H9 (cell line): Measurements from ENCODE around the gene CALHM6. TPM values are rescaled to one million over a fixed set of nuclear protein-coding genes. Genes with fewer than 3 reads are reported as not detected.

Source experiments
- DNase-seq: peaks from one replicate; pipeline ENCODE4 v3.0.0-alpha.2; 2017
- H2AFZ ChIP-seq: one replicate; pipeline ENCODE4 v1.6.1; 2013; ENCODE audit warnings: mild to moderate bottlenecking, low read length, control low read depth, moderate library complexity
- H2AK5ac ChIP-seq: 2 replicates; pipeline ENCODE4 v1.6.1; 2013; ENCODE audit warnings: low read length, control low read depth, mixed read lengths; ENCODE audit not compliant: insufficient read length
- H2BK120ac ChIP-seq: one replicate; pipeline ENCODE4 v1.6.1; 2013; ENCODE audit warnings: low read depth, mild to moderate bottlenecking, low read length, control low read depth, inconsistent platforms; ENCODE audit not compliant: poor library complexity, severe bottlenecking
- H2BK12ac ChIP-seq: 2 replicates; pipeline ENCODE4 v1.6.1; 2013; ENCODE audit warnings: low read length, control low read depth, mixed read lengths, low read depth; ENCODE audit not compliant: insufficient read length
- H2BK15ac ChIP-seq: 2 replicates; pipeline ENCODE4 v1.6.1; 2013; ENCODE audit warnings: low read depth, low read length, control low read depth
- H2BK20ac ChIP-seq: one replicate; pipeline ENCODE4 v1.6.1; 2013; ENCODE audit warnings: low read depth, mild to moderate bottlenecking, low read length, control low read depth, inconsistent platforms; ENCODE audit not compliant: poor library complexity, severe bottlenecking
- H2BK5ac ChIP-seq: 2 replicates; pipeline ENCODE4 v1.6.1; 2013; ENCODE audit warnings: low read length, control low read depth, mixed read lengths; ENCODE audit not compliant: insufficient read length
- H3K14ac ChIP-seq: 2 replicates; pipeline ENCODE4 v1.6.1; 2013; ENCODE audit warnings: low read length, control low read depth; ENCODE audit not compliant: insufficient read depth
- H3K18ac ChIP-seq: 2 replicates; pipeline ENCODE4 v1.6.1; 2013; ENCODE audit warnings: low read depth, mild to moderate bottlenecking, mixed read lengths, low read length, control low read depth; ENCODE audit not compliant: insufficient read length
- H3K23ac ChIP-seq: 2 replicates; pipeline ENCODE4 v1.6.1; 2013; ENCODE audit warnings: low read length, control low read depth, mixed read lengths, low read depth; ENCODE audit not compliant: insufficient read length
- H3K23me2 ChIP-seq: 2 replicates; pipeline ENCODE4 v1.6.1; 2013; ENCODE audit warnings: low read depth, mild to moderate bottlenecking, mixed read lengths, low read length, control low read depth; ENCODE audit not compliant: insufficient read length, poor library complexity, severe bottlenecking
- H3K27ac ChIP-seq: 2 replicates; pipeline ENCODE4 v1.5.1; 2013; ENCODE audit warnings: low read length, control low read depth, mixed read lengths, low read depth; ENCODE audit not compliant: insufficient read length
- H3K27me3 ChIP-seq: 2 replicates; pipeline ENCODE4 v1.6.1; 2013; ENCODE audit warnings: low read length, control low read depth, inconsistent platforms; ENCODE audit not compliant: insufficient read depth
- H3K4ac ChIP-seq: 2 replicates; pipeline ENCODE4 v1.6.1; 2013; ENCODE audit warnings: low read depth, mild to moderate bottlenecking, control low read depth, inconsistent platforms, low read length, moderate library complexity
- H3K4me1 ChIP-seq: 2 replicates; pipeline ENCODE4 v1.6.1; 2013; ENCODE audit warnings: low read length, control low read depth, inconsistent platforms; ENCODE audit not compliant: insufficient read depth
- H3K4me2 ChIP-seq: 2 replicates; pipeline ENCODE4 v1.6.1; 2013; ENCODE audit warnings: low read length, control low read depth, mixed read lengths; ENCODE audit not compliant: insufficient read length, insufficient read depth
- H3K56ac ChIP-seq: 2 replicates; pipeline ENCODE4 v1.6.1; 2013; ENCODE audit warnings: low read depth, mild to moderate bottlenecking, mixed read lengths, low read length, control low read depth; ENCODE audit not compliant: insufficient read length
- H3K79me1 ChIP-seq: 2 replicates; pipeline ENCODE4 v1.6.1; 2013; ENCODE audit warnings: low read depth, mild to moderate bottlenecking, moderate library complexity, low read length, control low read depth, inconsistent platforms; ENCODE audit not compliant: insufficient read depth, poor library complexity, severe bottlenecking
- H3K79me2 ChIP-seq: 2 replicates; pipeline ENCODE4 v1.6.1; 2013; ENCODE audit warnings: low read length, control low read depth, inconsistent platforms; ENCODE audit not compliant: insufficient read depth
- H3K9ac ChIP-seq: 2 replicates; pipeline ENCODE4 v1.6.1; 2013; ENCODE audit warnings: low read length, control low read depth, mixed read lengths; ENCODE audit not compliant: insufficient read length; ENCODE audit errors: extremely low read depth
- H3K9me3 ChIP-seq: one replicate; pipeline ENCODE4 v1.6.1; 2013; ENCODE audit warnings: low read depth, low read length, inconsistent platforms; ENCODE audit not compliant: control insufficient read depth
- H3T11ph ChIP-seq: one replicate; pipeline ENCODE4 v1.6.1; 2013; ENCODE audit warnings: mild to moderate bottlenecking, low read length, control low read depth, inconsistent platforms
- H4K20me1 ChIP-seq: one replicate; pipeline ENCODE4 v1.6.1; 2013; ENCODE audit not compliant: control insufficient read depth, insufficient read length, insufficient read depth
- H4K5ac ChIP-seq: 2 replicates; pipeline ENCODE4 v1.6.1; 2013; ENCODE audit warnings: low read depth, mild to moderate bottlenecking, mixed read lengths, low read length, control low read depth; ENCODE audit not compliant: insufficient read length
- H4K8ac ChIP-seq: replicated peaks from 2 replicates; pipeline ENCODE4 v1.6.1; 2013; ENCODE audit warnings: low read length, control low read depth, mixed read lengths, low read depth; ENCODE audit not compliant: insufficient read length
- H4K91ac ChIP-seq: 2 replicates; pipeline ENCODE4 v1.6.1; 2013; ENCODE audit warnings: low read depth, mild to moderate bottlenecking, moderate library complexity, mixed read lengths, low read length, control low read depth; ENCODE audit not compliant: insufficient read length
- H3K27ac Mint-ChIP-seq, 3 experiments: 2 replicates in 2 of 3; 3 replicates in 1 of 3; pipeline ENCODE4 v1.8.0; 2020 to 2021; ENCODE audit warnings: mixed read lengths in 3 of 3, mild to moderate bottlenecking in 1 of 3, moderate library complexity in 1 of 3
- H3K27me3 Mint-ChIP-seq: 2 replicates; pipeline ENCODE4 v1.8.0; 2021; ENCODE audit warnings: low read depth, mild to moderate bottlenecking, moderate library complexity, mixed read lengths
- H3K36me3 Mint-ChIP-seq, 3 experiments: 2 replicates in 2 of 3; 3 replicates in 1 of 3; pipeline ENCODE4 v1.8.0; 2020 to 2021; ENCODE audit warnings: low read depth in 3 of 3, mixed read lengths in 3 of 3; ENCODE audit not compliant: insufficient read depth in 1 of 3
- H3K4me1 Mint-ChIP-seq, 2 experiments: 2 replicates each; pipeline ENCODE4 v1.8.0; 2020; ENCODE audit warnings: mixed read lengths in 2 of 2
- H3K4me3 Mint-ChIP-seq, 2 experiments: 2 replicates in 1 of 2; 3 replicates in 1 of 2; pipeline ENCODE4 v1.8.0; 2020 to 2021; ENCODE audit warnings: mild to moderate bottlenecking in 2 of 2, mixed read lengths in 2 of 2, moderate library complexity in 1 of 2
- H3K9me3 Mint-ChIP-seq, 2 experiments: 2 replicates in 1 of 2; 3 replicates in 1 of 2; pipeline ENCODE4 v1.8.0; 2020; ENCODE audit warnings: mild to moderate bottlenecking in 2 of 2, mixed read lengths in 2 of 2, moderate library complexity in 1 of 2
- CTCF ChIP-seq: fragments of 200-600 bp; sonication (generic); conservative IDR thresholded peaks from 3 replicates; pipeline ENCODE4 v1.8.0; 2021; ENCODE audit warnings: antibody characterized with exemption, mild to moderate bottlenecking
- WGBS: extraction: QIAGEN DNeasy Blood & Tissue Kit; methylation state at CpG from one replicate; pipeline ENCODE4 v1.1.7; 2013; ENCODE audit warnings: missing lambda C conversion rate, low lambda C conversion rate, mixed read lengths; ENCODE audit not compliant: insufficient read length; ENCODE audit errors: extremely low coverage; 5-methylcytosine and 5-hydroxymethylcytosine counted together
- total RNA-seq: library from RNA; stranded (reverse); gene quantifications from 2 replicates; pipeline ENCODE4 v1.2.1, GENCODE V29; 2021

The CALHM6 gene
- total RNA-seq, 1 experiment from 2014 or later = 0.44 TPM

GRCh38 chr6:116450769-116451740 lies 10.1 kb upstream of the CALHM6 start:
- H3K23ac ChIP-seq = no peak overlapping the region
- H2BK120ac ChIP-seq = no peak overlapping the region
- no peak overlapping the region for H2BK15ac ChIP-seq
- no peak overlapping the region for H3T11ph ChIP-seq
- H3K18ac ChIP-seq = no peak overlapping the region
- H3K4me2 ChIP-seq = no peak overlapping the region
- H4K8ac ChIP-seq = no peak overlapping the region
- DNase-seq = no peak
- no peak overlapping the region for H3K9ac ChIP-seq
- TF ChIP-seq CTCF = no peak
- no peak overlapping the region for H3K4ac ChIP-seq
- no peak overlapping the region for H3K14ac ChIP-seq
- H3K4me3 Mint-ChIP-seq = no peak overlapping the region
- no peak overlapping the region for H4K91ac ChIP-seq
- no peak overlapping the region for H2AK5ac ChIP-seq
- H3K27me3 Mint-ChIP-seq = no peaks in the 10 kb centered on the region; the same call in 1 of the 2 replicates
- H3K56ac ChIP-seq = no peak overlapping the region
- H2AFZ ChIP-seq = no peak overlapping the region
- no peak overlapping the region for H3K27ac ChIP-seq
- H4K5ac ChIP-seq = no peak overlapping the region
- H4K20me1 ChIP-seq = no peaks in the 10 kb centered on the region
- no peaks in the 10 kb centered on the region for H3K9me3 Mint-ChIP-seq
- no peaks in the 10 kb centered on the region for H3K79me2 ChIP-seq
- H3K27ac Mint-ChIP-seq = no peak overlapping the region
- no peaks in the 10 kb centered on the region for H3K27me3 ChIP-seq
- peaks cover 2 to 4% of the 10 kb centered on the region in 2 experiments; a peak in 2 of 4 replicates for H3K4me1 Mint-ChIP-seq
- no peaks in the 10 kb centered on the region for H3K36me3 Mint-ChIP-seq
- H2BK12ac ChIP-seq = no peak overlapping the region
- no peaks in the 10 kb centered on the region for H3K4me1 ChIP-seq
- no peaks in the 10 kb centered on the region for H3K23me2 ChIP-seq
- H3K79me1 ChIP-seq = no peaks in the 10 kb centered on the region
- WGBS = no CpG with 5 or more reads among the region's 9 CpGs
- H2BK20ac ChIP-seq = no peak overlapping the region
- H2BK5ac ChIP-seq = no peak overlapping the region
- H3K9me3 ChIP-seq = no peaks in the 10 kb centered on the region
